ENCODE measurements around the gene MAZ.
A peak's percentile ranks its signal among the peaks of the same experiment; 100 is the strongest.

DNA sequence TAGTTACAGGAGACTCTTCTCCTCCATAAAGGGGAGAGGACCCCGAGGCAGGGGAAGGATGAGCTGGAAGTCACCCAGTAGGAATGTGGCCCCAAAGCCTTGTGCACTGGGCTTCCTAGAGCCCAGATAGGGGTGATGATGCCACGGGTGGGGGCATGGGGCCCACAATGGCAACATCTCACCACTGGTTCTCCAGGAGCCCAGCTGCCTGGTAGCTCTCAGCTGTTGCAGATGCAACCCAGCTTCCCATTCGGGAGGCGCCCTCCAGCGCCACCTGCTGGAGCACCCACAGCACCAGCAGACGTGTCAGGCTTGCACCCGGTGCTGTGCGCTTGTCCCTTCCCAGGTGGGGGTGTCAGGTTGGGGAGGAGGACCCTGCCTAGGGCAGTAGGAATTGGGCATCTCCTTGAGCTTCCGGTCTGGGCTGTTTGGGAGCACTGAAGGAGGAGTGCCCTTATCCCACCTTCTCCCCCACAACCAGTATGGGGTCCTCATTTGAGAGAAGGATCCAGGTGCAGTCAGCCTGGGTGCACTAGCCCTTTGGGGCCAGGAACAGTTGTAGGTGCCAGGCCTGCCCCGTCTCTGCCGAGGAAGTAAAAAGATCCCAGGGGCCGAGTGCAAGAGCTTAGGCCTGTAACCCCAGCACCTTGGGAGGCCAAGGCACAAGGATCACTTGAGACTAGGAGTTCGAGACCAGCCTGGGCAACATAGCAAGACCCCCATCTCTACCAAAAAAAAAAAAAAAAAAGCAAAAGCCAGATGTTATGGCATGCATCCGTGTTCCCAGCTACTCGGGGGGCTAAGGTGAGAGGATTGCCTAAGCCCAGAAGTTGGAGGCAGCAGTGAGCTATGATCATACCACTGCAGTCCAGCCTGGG is 42.3 kb downstream of the MAZ start:
- TF ChIP-seq, protein P1, sequence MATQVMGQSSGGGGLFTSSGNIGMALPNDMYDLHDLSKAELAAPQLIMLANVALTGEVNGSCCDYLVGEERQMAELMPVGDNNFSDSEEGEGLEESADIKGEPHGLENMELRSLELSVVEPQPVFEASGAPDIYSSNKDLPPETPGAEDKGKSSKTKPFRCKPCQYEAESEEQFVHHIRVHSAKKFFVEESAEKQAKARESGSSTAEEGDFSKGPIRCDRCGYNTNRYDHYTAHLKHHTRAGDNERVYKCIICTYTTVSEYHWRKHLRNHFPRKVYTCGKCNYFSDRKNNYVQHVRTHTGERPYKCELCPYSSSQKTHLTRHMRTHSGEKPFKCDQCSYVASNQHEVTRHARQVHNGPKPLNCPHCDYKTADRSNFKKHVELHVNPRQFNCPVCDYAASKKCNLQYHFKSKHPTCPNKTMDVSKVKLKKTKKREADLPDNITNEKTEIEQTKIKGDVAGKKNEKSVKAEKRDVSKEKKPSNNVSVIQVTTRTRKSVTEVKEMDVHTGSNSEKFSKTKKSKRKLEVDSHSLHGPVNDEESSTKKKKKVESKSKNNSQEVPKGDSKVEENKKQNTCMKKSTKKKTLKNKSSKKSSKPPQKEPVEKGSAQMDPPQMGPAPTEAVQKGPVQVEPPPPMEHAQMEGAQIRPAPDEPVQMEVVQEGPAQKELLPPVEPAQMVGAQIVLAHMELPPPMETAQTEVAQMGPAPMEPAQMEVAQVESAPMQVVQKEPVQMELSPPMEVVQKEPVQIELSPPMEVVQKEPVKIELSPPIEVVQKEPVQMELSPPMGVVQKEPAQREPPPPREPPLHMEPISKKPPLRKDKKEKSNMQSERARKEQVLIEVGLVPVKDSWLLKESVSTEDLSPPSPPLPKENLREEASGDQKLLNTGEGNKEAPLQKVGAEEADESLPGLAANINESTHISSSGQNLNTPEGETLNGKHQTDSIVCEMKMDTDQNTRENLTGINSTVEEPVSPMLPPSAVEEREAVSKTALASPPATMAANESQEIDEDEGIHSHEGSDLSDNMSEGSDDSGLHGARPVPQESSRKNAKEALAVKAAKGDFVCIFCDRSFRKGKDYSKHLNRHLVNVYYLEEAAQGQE (IDR thresholded peaks at IDR 0.05; ENCODE audit: insufficient read depth in 1 of 2, low read depth in 2 of 2, low read length in 1 of 2): no peak
- TF ChIP-seq, protein P2, sequence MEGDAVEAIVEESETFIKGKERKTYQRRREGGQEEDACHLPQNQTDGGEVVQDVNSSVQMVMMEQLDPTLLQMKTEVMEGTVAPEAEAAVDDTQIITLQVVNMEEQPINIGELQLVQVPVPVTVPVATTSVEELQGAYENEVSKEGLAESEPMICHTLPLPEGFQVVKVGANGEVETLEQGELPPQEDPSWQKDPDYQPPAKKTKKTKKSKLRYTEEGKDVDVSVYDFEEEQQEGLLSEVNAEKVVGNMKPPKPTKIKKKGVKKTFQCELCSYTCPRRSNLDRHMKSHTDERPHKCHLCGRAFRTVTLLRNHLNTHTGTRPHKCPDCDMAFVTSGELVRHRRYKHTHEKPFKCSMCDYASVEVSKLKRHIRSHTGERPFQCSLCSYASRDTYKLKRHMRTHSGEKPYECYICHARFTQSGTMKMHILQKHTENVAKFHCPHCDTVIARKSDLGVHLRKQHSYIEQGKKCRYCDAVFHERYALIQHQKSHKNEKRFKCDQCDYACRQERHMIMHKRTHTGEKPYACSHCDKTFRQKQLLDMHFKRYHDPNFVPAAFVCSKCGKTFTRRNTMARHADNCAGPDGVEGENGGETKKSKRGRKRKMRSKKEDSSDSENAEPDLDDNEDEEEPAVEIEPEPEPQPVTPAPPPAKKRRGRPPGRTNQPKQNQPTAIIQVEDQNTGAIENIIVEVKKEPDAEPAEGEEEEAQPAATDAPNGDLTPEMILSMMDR (IDR thresholded peaks at IDR 0.05): peak; percentile 92
- TF ChIP-seq POLR2AphosphoS5 (IDR thresholded peaks at IDR 0.05; ENCODE audit: low read depth, low read length) (no peak), SIN3A (IDR thresholded peaks at IDR 0.05; ENCODE audit: borderline replicate concordance, insufficient read depth, low read depth, low read length) (0 out of 2 replicates have a peak, but pooled peaks have one; percentile 38)
